ENCODE measurements around the gene MTRF1L.

The MTRF1L gene

GRCh38 chr6:153028963-153029362, 26.5 kb upstream of the MTRF1L start:
- Histone ChIP-seq H3K27ac (ENCODE audit: low read length) (no peak overlapping the region), H3K27me3 (ENCODE audit: low read depth, low read length) (no peaks in the 10 kb centered on the region), H3K4me3 (ENCODE audit: low read depth in 1 of 2, low read length in 2 of 2) (no peak overlapping the region), H3K4me1 (ENCODE audit: control insufficient read depth in 1 of 2, insufficient read depth in 2 of 2, low read length in 2 of 2) (peaks cover 0 to 4% of the 10 kb centered on the region in 2 donors), H3K9me3 (ENCODE audit: control insufficient read depth in 1 of 2, low read length in 2 of 2) (no peaks in the 10 kb centered on the region), H3K36me3 (ENCODE audit: control insufficient read depth in 1 of 2, insufficient read depth in 2 of 2, low read length in 2 of 2) (no peaks in the 10 kb centered on the region)

GRCh38 chr6:153028286-153028685, 25.8 kb upstream of the MTRF1L start:
- Histone ChIP-seq H3K27me3 (ENCODE audit: low read depth, low read length) (no peaks in the 10 kb centered on the region), H3K4me1 (ENCODE audit: control insufficient read depth in 1 of 2, insufficient read depth in 2 of 2, low read length in 2 of 2) (peaks cover 0 to 4% of the 10 kb centered on the region in 2 donors), H3K4me3 (ENCODE audit: low read depth in 1 of 2, low read length in 2 of 2) (no peak overlapping the region), H3K36me3 (ENCODE audit: control insufficient read depth in 1 of 2, insufficient read depth in 2 of 2, low read length in 2 of 2) (no peaks in the 10 kb centered on the region), H3K9me3 (ENCODE audit: control insufficient read depth in 1 of 2, low read length in 2 of 2) (no peaks in the 10 kb centered on the region), H3K27ac (ENCODE audit: low read length) (no peak overlapping the region)

DNA sequence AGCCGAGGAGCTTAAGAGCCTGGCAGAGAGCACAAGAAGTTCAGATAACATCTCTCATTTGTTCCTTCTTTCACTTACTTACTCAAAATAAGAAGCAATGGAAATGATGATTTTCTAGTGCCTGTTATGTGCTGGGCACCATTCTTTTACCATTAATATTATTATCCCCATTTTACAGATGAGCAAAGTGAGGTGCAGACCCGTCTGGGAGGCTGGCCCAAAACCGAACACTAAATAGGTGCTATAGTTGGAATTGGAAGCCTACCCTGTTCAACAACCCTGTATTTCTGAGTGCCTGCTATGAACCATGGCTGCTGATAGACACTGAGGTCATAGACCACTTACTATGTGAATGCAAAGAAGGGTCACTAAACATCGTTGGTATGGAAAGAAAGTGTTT, 25.0 kb upstream of the MTRF1L start:
- Histone ChIP-seq H3K4me1 (ENCODE audit: control insufficient read depth in 1 of 2, insufficient read depth in 2 of 2, low read length in 2 of 2) (peaks cover 0 to 4% of the 10 kb centered on the region in 2 donors), H3K27me3 (ENCODE audit: low read depth, low read length) (no peaks in the 10 kb centered on the region), H3K9me3 (ENCODE audit: control insufficient read depth in 1 of 2, low read length in 2 of 2) (no peaks in the 10 kb centered on the region), H3K27ac (ENCODE audit: low read length) (no peak overlapping the region), H3K36me3 (ENCODE audit: control insufficient read depth in 1 of 2, insufficient read depth in 2 of 2, low read length in 2 of 2) (no peaks in the 10 kb centered on the region), H3K4me3 (ENCODE audit: low read depth in 1 of 2, low read length in 2 of 2) (no peak overlapping the region)

DNA sequence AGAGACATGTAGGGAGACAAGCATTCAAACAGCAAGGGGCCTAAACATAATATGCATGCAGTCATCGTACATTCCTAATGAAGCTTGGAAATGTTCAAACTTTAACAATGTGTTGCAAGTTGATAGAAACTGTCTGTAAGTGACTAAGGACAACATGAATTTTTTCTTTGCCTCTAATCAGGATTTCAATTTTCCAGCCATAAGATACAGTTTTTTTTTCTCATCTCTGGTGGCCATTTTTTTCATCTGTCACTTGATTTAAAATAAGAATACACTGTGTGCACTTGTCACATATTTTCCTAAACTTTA, 22.2 kb upstream of the MTRF1L start:
- H3K36me3 ChIP-seq (ENCODE audit: control insufficient read depth in 1 of 2, insufficient read depth in 2 of 2, low read length in 2 of 2), result no peaks in the 10 kb centered on the region
- H3K9me3 ChIP-seq (ENCODE audit: control insufficient read depth in 1 of 2, low read length in 2 of 2), result no peaks in the 10 kb centered on the region
- H3K27ac ChIP-seq (ENCODE audit: low read length), result no peak overlapping the region
- no peak overlapping the region for H3K4me3 ChIP-seq (ENCODE audit: low read depth in 1 of 2, low read length in 2 of 2)
- peaks cover 0 to 4% of the 10 kb centered on the region in 2 donors for H3K4me1 ChIP-seq (ENCODE audit: control insufficient read depth in 1 of 2, insufficient read depth in 2 of 2, low read length in 2 of 2)
- no peaks in the 10 kb centered on the region for H3K27me3 ChIP-seq (ENCODE audit: low read depth, low read length)

- Histone ChIP-seq H3K4me3 (ENCODE audit: low read depth in 1 of 2, low read length in 2 of 2) (no peak overlapping the region), H3K27ac (ENCODE audit: low read length) (no peak overlapping the region), H3K36me3 (ENCODE audit: control insufficient read depth in 1 of 2, insufficient read depth in 2 of 2, low read length in 2 of 2) (no peaks in the 10 kb centered on the region), H3K27me3 (ENCODE audit: low read depth, low read length) (no peaks in the 10 kb centered on the region), H3K9me3 (ENCODE audit: control insufficient read depth in 1 of 2, low read length in 2 of 2) (no peaks in the 10 kb centered on the region), H3K4me1 (ENCODE audit: control insufficient read depth in 1 of 2, insufficient read depth in 2 of 2, low read length in 2 of 2) (peaks cover 0 to 4% of the 10 kb centered on the region in 2 donors)
Observed at GRCh38 chr6:153023977-153024708, 21.6 kb upstream of the MTRF1L start.

DNA sequence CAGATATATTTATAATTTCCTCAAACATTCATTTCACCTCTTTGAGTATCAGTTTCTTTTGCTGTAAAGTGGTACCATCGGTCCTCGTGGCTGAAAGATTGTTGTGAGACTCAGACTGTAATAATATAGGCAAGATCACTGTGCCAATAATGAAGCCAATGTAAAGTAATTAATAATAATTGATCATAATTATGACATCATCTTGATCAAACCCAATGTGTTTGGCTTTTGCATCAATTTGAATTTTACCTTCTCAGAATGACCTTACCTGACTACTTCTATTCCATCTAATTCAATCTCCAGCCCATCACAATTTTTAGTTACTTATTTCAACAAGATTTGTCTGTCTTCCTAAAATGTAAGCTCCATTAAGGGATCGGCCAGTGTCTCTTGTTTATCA, 15.8 kb upstream of the MTRF1L start:
- Histone ChIP-seq H3K4me1 (ENCODE audit: control insufficient read depth in 1 of 2, insufficient read depth in 2 of 2, low read length in 2 of 2) (no peaks in the 10 kb centered on the region), H3K9me3 (ENCODE audit: control insufficient read depth in 1 of 2, low read length in 2 of 2) (no peaks in the 10 kb centered on the region), H3K36me3 (ENCODE audit: control insufficient read depth in 1 of 2, insufficient read depth in 2 of 2, low read length in 2 of 2) (no peaks in the 10 kb centered on the region), H3K27me3 (ENCODE audit: low read depth, low read length) (no peaks in the 10 kb centered on the region), H3K27ac (ENCODE audit: low read length) (no peak overlapping the region), H3K4me3 (ENCODE audit: low read depth in 1 of 2, low read length in 2 of 2) (no peak overlapping the region)

DNA sequence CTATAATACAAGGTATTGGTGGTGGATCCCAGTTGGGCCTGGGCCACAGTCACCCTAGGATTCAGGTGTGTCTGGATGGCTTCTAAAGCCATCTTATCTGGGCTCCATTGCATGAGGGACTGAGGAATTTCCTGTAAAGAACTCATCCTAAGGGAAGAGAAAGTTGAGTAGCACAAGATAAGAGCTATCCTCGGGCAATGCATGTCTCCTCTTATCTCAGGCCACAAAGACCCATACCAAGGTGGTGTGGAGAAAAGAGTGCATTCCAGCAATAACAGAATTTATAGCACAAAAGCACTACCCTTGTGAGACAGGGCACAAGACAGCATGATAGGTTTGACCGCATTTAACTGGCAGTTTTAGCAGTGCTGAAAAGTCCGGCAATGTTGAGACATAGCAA, 14.3 kb upstream of the MTRF1L start:
- no peaks in the 10 kb centered on the region for H3K9me3 ChIP-seq (ENCODE audit: control insufficient read depth in 1 of 2, low read length in 2 of 2)
- H3K4me3 ChIP-seq (ENCODE audit: low read depth in 1 of 2, low read length in 2 of 2), result no peak overlapping the region
- no peaks in the 10 kb centered on the region for H3K36me3 ChIP-seq (ENCODE audit: control insufficient read depth in 1 of 2, insufficient read depth in 2 of 2, low read length in 2 of 2)
- no peaks in the 10 kb centered on the region for H3K4me1 ChIP-seq (ENCODE audit: control insufficient read depth in 1 of 2, insufficient read depth in 2 of 2, low read length in 2 of 2)
- H3K27me3 ChIP-seq (ENCODE audit: low read depth, low read length), result no peaks in the 10 kb centered on the region
- H3K27ac ChIP-seq (ENCODE audit: low read length), result no peak overlapping the region

DNA sequence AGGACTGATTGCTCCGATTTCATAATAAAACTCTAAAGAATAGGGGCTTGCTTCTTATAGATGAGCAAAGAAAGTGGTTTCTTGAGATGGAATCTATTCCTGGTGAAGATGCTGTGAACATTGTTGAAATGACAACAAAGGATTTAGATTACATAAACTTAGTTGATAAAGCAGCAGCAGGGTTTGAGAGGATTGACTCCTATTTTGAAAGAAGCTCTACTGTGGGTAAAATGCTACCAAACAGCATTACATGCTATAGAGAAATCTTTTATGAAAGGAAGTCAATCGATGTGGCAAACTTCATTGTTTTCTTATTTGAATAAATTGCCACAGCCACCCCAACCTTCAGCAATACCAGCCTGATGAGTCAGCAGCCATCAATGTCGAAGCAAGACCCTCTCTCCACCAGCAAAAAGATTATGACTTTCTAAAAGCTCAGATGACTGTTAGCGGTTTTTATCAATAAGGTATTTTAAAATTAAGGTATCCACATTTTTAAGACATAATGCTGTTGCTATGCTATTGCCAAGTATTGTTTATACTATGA, 12.7 kb upstream of the MTRF1L start:
- Histone ChIP-seq H3K4me3 (ENCODE audit: low read depth in 1 of 2, low read length in 2 of 2) (no peak overlapping the region), H3K9me3 (ENCODE audit: control insufficient read depth in 1 of 2, low read length in 2 of 2) (no peaks in the 10 kb centered on the region), H3K4me1 (ENCODE audit: control insufficient read depth in 1 of 2, insufficient read depth in 2 of 2, low read length in 2 of 2) (no peaks in the 10 kb centered on the region), H3K27me3 (ENCODE audit: low read depth, low read length) (no peaks in the 10 kb centered on the region), H3K36me3 (ENCODE audit: control insufficient read depth in 1 of 2, insufficient read depth in 2 of 2, low read length in 2 of 2) (no peaks in the 10 kb centered on the region), H3K27ac (ENCODE audit: low read length) (no peak overlapping the region)

- H3K9me3 ChIP-seq (ENCODE audit: control insufficient read depth in 1 of 2, low read length in 2 of 2), result no peaks in the 10 kb centered on the region
- H3K27ac ChIP-seq (ENCODE audit: low read length), result no peak overlapping the region
- no peaks in the 10 kb centered on the region for H3K27me3 ChIP-seq (ENCODE audit: low read depth, low read length)
- no peaks in the 10 kb centered on the region for H3K36me3 ChIP-seq (ENCODE audit: control insufficient read depth in 1 of 2, insufficient read depth in 2 of 2, low read length in 2 of 2)
- no peak overlapping the region for H3K4me3 ChIP-seq (ENCODE audit: low read depth in 1 of 2, low read length in 2 of 2)
- no peaks in the 10 kb centered on the region for H3K4me1 ChIP-seq (ENCODE audit: control insufficient read depth in 1 of 2, insufficient read depth in 2 of 2, low read length in 2 of 2)
Observed at GRCh38 chr6:153013438-153013837, 10.9 kb upstream of the MTRF1L start.

DNA sequence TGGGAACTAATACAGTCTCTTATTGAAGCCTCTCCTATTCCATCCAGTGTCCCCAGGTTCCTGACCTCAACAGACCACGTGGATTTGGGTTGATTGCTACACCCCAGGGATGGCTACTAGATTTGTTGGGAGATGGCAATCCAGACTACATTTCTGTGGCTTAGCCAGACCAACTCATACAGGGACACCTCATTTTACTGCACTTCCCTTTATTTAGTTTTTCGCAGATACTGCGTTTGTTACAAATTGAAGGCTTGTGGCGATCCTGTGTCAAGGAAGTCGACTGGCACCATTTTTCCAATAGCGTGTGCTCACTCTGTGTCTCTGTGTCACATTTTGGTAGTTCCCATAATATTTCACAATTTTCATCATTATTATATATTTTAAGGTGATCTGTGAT, 10.3 kb upstream of the MTRF1L start:
- Histone ChIP-seq H3K4me3 (ENCODE audit: low read depth in 1 of 2, low read length in 2 of 2) (no peak overlapping the region), H3K9me3 (ENCODE audit: control insufficient read depth in 1 of 2, low read length in 2 of 2) (no peaks in the 10 kb centered on the region), H3K27me3 (ENCODE audit: low read depth, low read length) (no peaks in the 10 kb centered on the region), H3K4me1 (ENCODE audit: control insufficient read depth in 1 of 2, insufficient read depth in 2 of 2, low read length in 2 of 2) (no peaks in the 10 kb centered on the region), H3K27ac (ENCODE audit: low read length) (no peak overlapping the region), H3K36me3 (ENCODE audit: control insufficient read depth in 1 of 2, insufficient read depth in 2 of 2, low read length in 2 of 2) (no peaks in the 10 kb centered on the region)

GRCh38 chr6:153003366-153003690, 819 bp upstream of the MTRF1L start:
- H3K36me3 ChIP-seq (ENCODE audit: control insufficient read depth in 1 of 2, insufficient read depth in 2 of 2, low read length in 2 of 2), result no peaks in the 10 kb centered on the region
- H3K4me1 ChIP-seq (ENCODE audit: control insufficient read depth in 1 of 2, insufficient read depth in 2 of 2, low read length in 2 of 2), result peaks cover 6 to 30% of the 10 kb centered on the region in 2 donors
- H3K27ac ChIP-seq (ENCODE audit: low read length), result peak overlapping the region; percentile 81
- H3K27me3 ChIP-seq (ENCODE audit: low read depth, low read length), result no peaks in the 10 kb centered on the region
- no peaks in the 10 kb centered on the region for H3K9me3 ChIP-seq (ENCODE audit: control insufficient read depth in 1 of 2, low read length in 2 of 2)
- H3K4me3 ChIP-seq (ENCODE audit: low read depth in 1 of 2, low read length in 2 of 2), result peak overlapping the region; percentile 85 to 95
